ENCODE measurements around the gene NIBAN1.

Gene NIBAN1

GRCh38 chr1:184982002-184982954 lies 8.0 kb upstream of the NIBAN1 start:
- Histone ChIP-seq H3K36me3 (ENCODE audit: low read length) (no peaks in the 10 kb centered on the region), H3K9me2 (replicated peaks; ENCODE audit: insufficient read depth, low read length) (no peaks in the 10 kb centered on the region), H3K9me3 (ENCODE audit: insufficient read depth, low read length) (no peaks in the 10 kb centered on the region), H3K4me3 (ENCODE audit: insufficient read depth, low read length, poor library complexity, severe bottlenecking) (no peak overlapping the region), H3K4me2 (ENCODE audit: low read depth, low read length, poor library complexity, severe bottlenecking) (no peak overlapping the region), H4K20me1 (ENCODE audit: low read depth, low read length) (no peaks in the 10 kb centered on the region), H3K27me3 (ENCODE audit: low read length) (no peaks in the 10 kb centered on the region), H3K9ac (ENCODE audit: low read length) (no peak overlapping the region), H3K79me2 (ENCODE audit: insufficient read depth, low read length) (no peaks in the 10 kb centered on the region), H2AFZ (ENCODE audit: low read depth, low read length, severe bottlenecking) (no peak overlapping the region), H3F3A (ENCODE audit: insufficient read depth) (no peaks in the 10 kb centered on the region), H3K27ac (ENCODE audit: low read depth, low read length) (no peak overlapping the region)
- peak; percentile 72 for TF ChIP-seq CTCF (IDR thresholded peaks at IDR 0.05; ENCODE audit: insufficient read depth, low read length, poor library complexity, severe bottlenecking)
- no peak for TF ChIP-seq EZH2phosphoT487 (conservative IDR thresholded peaks at IDR 0.05; ENCODE audit: low read length)

GRCh38 chr1:184980726-184981125 lies 6.4 kb upstream of the NIBAN1 start:
- H3K9me2 ChIP-seq (replicated peaks; ENCODE audit: insufficient read depth, low read length): no peaks in the 10 kb centered on the region
- H3K9ac ChIP-seq (ENCODE audit: low read length): no peak overlapping the region
- no peak for TF ChIP-seq CTCF (IDR thresholded peaks at IDR 0.05; ENCODE audit: insufficient read depth, low read length, poor library complexity, severe bottlenecking)
- TF ChIP-seq EZH2phosphoT487 (conservative IDR thresholded peaks at IDR 0.05; ENCODE audit: low read length): no peak
- H2AFZ ChIP-seq (ENCODE audit: low read depth, low read length, severe bottlenecking): no peak overlapping the region
- H3K36me3 ChIP-seq (ENCODE audit: low read length): no peaks in the 10 kb centered on the region
- H3K79me2 ChIP-seq (ENCODE audit: insufficient read depth, low read length): no peaks in the 10 kb centered on the region
- no peaks in the 10 kb centered on the region for H3K9me3 ChIP-seq (ENCODE audit: insufficient read depth, low read length)
- no peak overlapping the region for H3K4me3 ChIP-seq (ENCODE audit: insufficient read depth, low read length, poor library complexity, severe bottlenecking)
- no peaks in the 10 kb centered on the region for H4K20me1 ChIP-seq (ENCODE audit: low read depth, low read length)
- H3K27me3 ChIP-seq (ENCODE audit: low read length): no peaks in the 10 kb centered on the region
- no peak overlapping the region for H3K4me2 ChIP-seq (ENCODE audit: low read depth, low read length, poor library complexity, severe bottlenecking)
- no peaks in the 10 kb centered on the region for H3F3A ChIP-seq (ENCODE audit: insufficient read depth)
- H3K27ac ChIP-seq (ENCODE audit: low read depth, low read length): no peak overlapping the region

DNA sequence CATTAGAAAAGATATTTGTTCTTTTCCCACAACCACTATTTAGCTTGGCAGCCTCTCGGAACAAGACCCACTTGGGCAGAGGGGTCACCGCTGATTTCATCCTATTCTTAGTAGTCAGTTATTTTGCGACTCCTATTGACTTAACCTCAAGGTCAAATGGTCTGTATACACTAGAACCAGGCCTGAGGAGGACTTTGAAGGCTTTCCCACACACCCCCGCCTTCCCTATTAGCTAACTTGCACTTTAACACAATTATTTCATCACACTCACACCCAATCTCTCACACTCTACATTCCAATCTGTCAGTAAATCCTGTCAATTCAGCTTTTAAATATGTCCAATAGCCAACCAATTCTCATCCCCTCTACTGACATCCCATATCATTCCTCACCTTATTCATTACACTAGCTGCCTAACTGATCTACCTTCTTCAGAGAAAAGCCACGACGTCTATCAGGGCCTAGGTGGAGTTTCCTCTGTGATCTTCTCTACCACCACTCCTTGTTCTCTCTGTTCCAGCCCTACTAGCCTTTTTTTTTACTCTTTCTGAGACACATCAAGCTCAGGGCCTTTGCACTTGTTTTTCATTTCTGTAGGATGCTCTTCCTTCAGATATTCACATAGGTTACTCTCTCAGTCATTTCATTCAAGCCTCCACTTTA lies 1.0 kb upstream of the NIBAN1 start:
- no peaks in the 10 kb centered on the region for H3K27me3 ChIP-seq (ENCODE audit: low read length)
- H3K36me3 ChIP-seq (ENCODE audit: low read length): no peaks in the 10 kb centered on the region
- no peaks in the 10 kb centered on the region for H4K20me1 ChIP-seq (ENCODE audit: low read depth, low read length)
- H3K4me2 ChIP-seq (ENCODE audit: low read depth, low read length, poor library complexity, severe bottlenecking): no peak overlapping the region
- no peaks in the 10 kb centered on the region for H3F3A ChIP-seq (ENCODE audit: insufficient read depth)
- H3K9me3 ChIP-seq (ENCODE audit: insufficient read depth, low read length): no peaks in the 10 kb centered on the region
- H2AFZ ChIP-seq (ENCODE audit: low read depth, low read length, severe bottlenecking): no peak overlapping the region
- H3K4me3 ChIP-seq (ENCODE audit: insufficient read depth, low read length, poor library complexity, severe bottlenecking): no peak overlapping the region
- no peak overlapping the region for H3K27ac ChIP-seq (ENCODE audit: low read depth, low read length)
- no peak overlapping the region for H3K9ac ChIP-seq (ENCODE audit: low read length)
- TF ChIP-seq EZH2phosphoT487 (conservative IDR thresholded peaks at IDR 0.05; ENCODE audit: low read length) (no peak), CTCF (IDR thresholded peaks at IDR 0.05; ENCODE audit: insufficient read depth, low read length, poor library complexity, severe bottlenecking) (no peak)
- H3K9me2 ChIP-seq (replicated peaks; ENCODE audit: insufficient read depth, low read length): no peaks in the 10 kb centered on the region
- H3K79me2 ChIP-seq (ENCODE audit: insufficient read depth, low read length): no peaks in the 10 kb centered on the region

Data from SU-DHL-6 (cell line).